Measurements from ENCODE around the gene ZNF319. TPM values are rescaled to one million over a fixed set of nuclear protein-coding genes. Genes with fewer than 3 reads are reported as not detected.

ZNF319 gene
- polyA plus RNA-seq, 3 donors = 1.9 to 11.5 (median 4.7) TPM

DNA sequence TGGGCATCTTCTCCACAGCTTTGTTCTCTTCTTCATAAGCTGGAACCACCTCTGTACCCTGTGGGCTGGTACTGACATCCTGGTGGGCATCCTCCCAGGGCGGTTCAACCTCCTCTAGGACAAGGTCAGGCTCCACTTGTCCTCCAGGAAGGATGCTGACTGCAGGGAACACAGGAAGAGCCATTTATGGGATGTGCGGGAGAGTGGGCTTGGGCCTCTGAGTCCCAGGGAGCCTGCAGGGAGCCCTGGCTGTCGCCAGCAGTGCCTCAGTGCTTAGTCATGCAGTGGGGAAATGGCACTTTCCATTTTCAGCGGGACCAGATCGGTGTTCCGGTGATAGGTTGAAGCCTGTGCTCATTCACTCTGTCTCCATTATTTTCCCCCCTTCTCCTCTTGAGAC is 50.1 kb downstream of the ZNF319 start:
- no peaks in the 10 kb centered on the region for H3K9me3 ChIP-seq (replicated peaks in 1 of 2; ENCODE audit: control insufficient read depth in 1 of 2, insufficient read depth in 1 of 2, low read length in 2 of 2)
- H3K27me3 ChIP-seq (ENCODE audit: control insufficient read depth in 2 of 2, insufficient read depth in 2 of 2, low read length in 2 of 2) = no peaks in the 10 kb centered on the region
- no peak overlapping the region for H3K4me3 Mint-ChIP-seq
- no peaks in the 10 kb centered on the region for H3K4me1 ChIP-seq (ENCODE audit: control insufficient read depth in 1 of 2, insufficient read depth in 2 of 2, low read length in 2 of 2)
- no peak for DNase-seq
- no peaks in the 10 kb centered on the region for H3K36me3 Mint-ChIP-seq
- H3K79me2 ChIP-seq (ENCODE audit: insufficient read depth, low read length) = no peaks in the 10 kb centered on the region
- H4K20me1 ChIP-seq (ENCODE audit: insufficient read depth, low read length) = no peaks in the 10 kb centered on the region
- peaks cover 0 to 6% (median 0%) of the 10 kb centered on the region in 7 donors for H3K9me3 Mint-ChIP-seq
- H3K4me1 Mint-ChIP-seq = no peaks in the 10 kb centered on the region
- intact Hi-C loops (cut with micrococcal nuclease) = no loop called here
- H2AFZ ChIP-seq (ENCODE audit: insufficient read depth, low read depth, low read length, poor library complexity, severe bottlenecking) = no peak overlapping the region
- H3K27ac ChIP-seq (ENCODE audit: low read depth in 1 of 2, low read length in 2 of 2) = no peak overlapping the region
- no peak overlapping the region for H3K4me3 ChIP-seq (replicated peaks in 1 of 3; ENCODE audit: low read depth in 2 of 3, low read length in 3 of 3)
- H3K27me3 Mint-ChIP-seq (ENCODE audit: low read depth in 3 of 3) = peaks cover 0 to 4% (median 1%) of the 10 kb centered on the region in 3 donors
- no peak overlapping the region for H3K27ac Mint-ChIP-seq
- no peak for TF ChIP-seq CTCF (IDR thresholded peaks at IDR 0.05)
- no peaks in the 10 kb centered on the region for H3K36me3 ChIP-seq (replicated peaks in 1 of 2; ENCODE audit: control insufficient read depth in 1 of 2, insufficient read depth in 2 of 2, low read length in 2 of 2)
- no peak overlapping the region for H3K4me2 ChIP-seq (replicated peaks; ENCODE audit: extremely low read depth, low read length, poor library complexity, severe bottlenecking)
- no peak overlapping the region for H3K9ac ChIP-seq (ENCODE audit: insufficient read depth, low read length, poor library complexity, severe bottlenecking)
- WGBS (ENCODE audit: insufficient coverage) = 50% methylated on average over 2 of the region's 6 CpGs

- H4K20me1 ChIP-seq (ENCODE audit: insufficient read depth, low read length) = no peaks in the 10 kb centered on the region
- H3K4me3 ChIP-seq (replicated peaks in 1 of 3; ENCODE audit: low read depth in 2 of 3, low read length in 3 of 3) = no peak overlapping the region
- Mint-ChIP-seq H3K9me3 (peaks cover 0 to 6% (median 0%) of the 10 kb centered on the region in 7 donors), H3K27me3 (ENCODE audit: low read depth in 3 of 3) (peaks cover 0 to 4% (median 1%) of the 10 kb centered on the region in 3 donors), H3K36me3 (no peaks in the 10 kb centered on the region), H3K27ac (no peak overlapping the region), H3K4me3 (no peak overlapping the region), H3K4me1 (no peaks in the 10 kb centered on the region)
- no peaks in the 10 kb centered on the region for H3K79me2 ChIP-seq (ENCODE audit: insufficient read depth, low read length)
- no peak for DNase-seq
- H3K9ac ChIP-seq (ENCODE audit: insufficient read depth, low read length, poor library complexity, severe bottlenecking) = no peak overlapping the region
- H3K27me3 ChIP-seq (ENCODE audit: control insufficient read depth in 2 of 2, insufficient read depth in 2 of 2, low read length in 2 of 2) = no peaks in the 10 kb centered on the region
- no peaks in the 10 kb centered on the region for H3K4me1 ChIP-seq (ENCODE audit: control insufficient read depth in 1 of 2, insufficient read depth in 2 of 2, low read length in 2 of 2)
- no peak for TF ChIP-seq CTCF (IDR thresholded peaks at IDR 0.05)
- H3K27ac ChIP-seq (ENCODE audit: low read depth in 1 of 2, low read length in 2 of 2) = no peak overlapping the region
- H3K4me2 ChIP-seq (replicated peaks; ENCODE audit: extremely low read depth, low read length, poor library complexity, severe bottlenecking) = no peak overlapping the region
- intact Hi-C loops (cut with micrococcal nuclease) = no loop called here
- WGBS (ENCODE audit: insufficient coverage) = 25% methylated on average over 2 of the region's 5 CpGs
- no peak overlapping the region for H2AFZ ChIP-seq (ENCODE audit: insufficient read depth, low read depth, low read length, poor library complexity, severe bottlenecking)
- H3K36me3 ChIP-seq (replicated peaks in 1 of 2; ENCODE audit: control insufficient read depth in 1 of 2, insufficient read depth in 2 of 2, low read length in 2 of 2) = no peaks in the 10 kb centered on the region
- H3K9me3 ChIP-seq (replicated peaks in 1 of 2; ENCODE audit: control insufficient read depth in 1 of 2, insufficient read depth in 1 of 2, low read length in 2 of 2) = no peaks in the 10 kb centered on the region
Observed at GRCh38 chr16:57949595-57950238, 50.8 kb downstream of the ZNF319 start.

Data from CD14-positive monocyte (primary cell).